Gastrocnemius medialis (tissue), 4 donors: ENCODE measurements around the gene LRCH1. TPM values are rescaled to one million over a fixed set of nuclear protein-coding genes. Genes with fewer than 3 reads are reported as not detected.

Source experiments
- ATAC-seq, 2 donors: fragments of 150-250 bp; one replicate each; pipeline ENCODE4 v1.9.1; 2016
- DNase-seq, 2 donors: peaks; one replicate each; pipeline ENCODE4 v3.0.0-alpha.2; 2019
- H3K27ac ChIP-seq, 4 donors: fragments of 200-600 bp; sonication (generic); 1 replicate in 1 of 4; 2 replicates in 3 of 4; pipeline ENCODE4 v1.5.1; 2016 to 2018; ENCODE audit warnings: mild to moderate bottlenecking in 2 of 4, moderate library complexity in 1 of 4
- H3K27me3 ChIP-seq, 3 donors: fragments of 200-600 bp; sonication (generic) in 2 of 3; 1 replicate in 1 of 3; 2 replicates in 2 of 3; pipeline versions ENCODE4 v1.5.1 to v1.6.0; 2016 to 2019; ENCODE audit warnings: mild to moderate bottlenecking in 1 of 3, moderate library complexity in 1 of 3
- H3K36me3 ChIP-seq, 2 donors: fragments of 200-600 bp; sonication (generic) in 1 of 2; one replicate each; pipeline ENCODE4 v1.5.1; 2017 to 2018
- H3K4me1 ChIP-seq, 2 donors: fragments of 200-600 bp; sonication (generic) in 1 of 2; one replicate each; pipeline ENCODE4 v1.5.1; 2016 to 2017; ENCODE audit warnings: mild to moderate bottlenecking in 2 of 2
- H3K4me3 ChIP-seq, 4 donors: fragments of 200-600 bp; sonication (generic) in 3 of 4; 1 replicate in 1 of 4; 2 replicates in 3 of 4; pipeline ENCODE4 v1.5.1; 2016 to 2019; ENCODE audit warnings: mild to moderate bottlenecking in 2 of 4
- H3K9me3 ChIP-seq, 3 donors: fragments of 200-600 bp; sonication (generic) in 2 of 3; 1 replicate in 1 of 3; 2 replicates in 2 of 3; pipeline ENCODE4 v1.5.1; 2016 to 2019
- POLR2A ChIP-seq, 2 donors: fragments of 450-650 bp; IDR thresholded peaks; one replicate each; pipeline ENCODE4 v1.6.1; 2017; ENCODE audit warnings: antibody characterized with exemption in 2 of 2, mild to moderate bottlenecking in 2 of 2, moderate library complexity in 2 of 2
- in situ Hi-C, 4 donors: fragments of 200-750 bp; cut with MboI; loops; one replicate each; pipeline versions ENCODE4 v1.15.0 to v1.8.0; 2017; ENCODE audit warnings: low sequenced_read_pairs in 4 of 4
- intact Hi-C: fragments of 100-400 bp; cut with DNase I; formaldehyde crosslinking; loops from one replicate; pipeline ENCODE4 v1.15.1; 2023; ENCODE audit warnings: low total_unique reads
- total RNA-seq, 4 donors: library from RNA; depleted of rRNA; stranded (reverse); fragments of >200 nt; gene quantifications; one replicate each; pipeline versions ENCODE4 v1.1.0 to v1.2.3, GENCODE V29; 2016
- TF ChIP-seq, protein P1 (sequence below), 5 experiments: fragments of 450-650 bp in 3 of 5; fragments of 200-600 bp in 2 of 5; sonication (generic) in 2 of 5; IDR thresholded peaks in 4 of 5; conservative IDR thresholded peaks in 1 of 5; 1 replicate in 4 of 5; 2 replicates in 1 of 5; pipeline ENCODE4 v1.5.1; 2016 to 2019; ENCODE audit warnings: antibody characterized with exemption in 5 of 5, mild to moderate bottlenecking in 3 of 5, moderate library complexity in 3 of 5

The LRCH1 gene
- total RNA-seq, 4 donors from 2014 or later, result 3.4 to 5.0 (median 3.9) TPM

DNA sequence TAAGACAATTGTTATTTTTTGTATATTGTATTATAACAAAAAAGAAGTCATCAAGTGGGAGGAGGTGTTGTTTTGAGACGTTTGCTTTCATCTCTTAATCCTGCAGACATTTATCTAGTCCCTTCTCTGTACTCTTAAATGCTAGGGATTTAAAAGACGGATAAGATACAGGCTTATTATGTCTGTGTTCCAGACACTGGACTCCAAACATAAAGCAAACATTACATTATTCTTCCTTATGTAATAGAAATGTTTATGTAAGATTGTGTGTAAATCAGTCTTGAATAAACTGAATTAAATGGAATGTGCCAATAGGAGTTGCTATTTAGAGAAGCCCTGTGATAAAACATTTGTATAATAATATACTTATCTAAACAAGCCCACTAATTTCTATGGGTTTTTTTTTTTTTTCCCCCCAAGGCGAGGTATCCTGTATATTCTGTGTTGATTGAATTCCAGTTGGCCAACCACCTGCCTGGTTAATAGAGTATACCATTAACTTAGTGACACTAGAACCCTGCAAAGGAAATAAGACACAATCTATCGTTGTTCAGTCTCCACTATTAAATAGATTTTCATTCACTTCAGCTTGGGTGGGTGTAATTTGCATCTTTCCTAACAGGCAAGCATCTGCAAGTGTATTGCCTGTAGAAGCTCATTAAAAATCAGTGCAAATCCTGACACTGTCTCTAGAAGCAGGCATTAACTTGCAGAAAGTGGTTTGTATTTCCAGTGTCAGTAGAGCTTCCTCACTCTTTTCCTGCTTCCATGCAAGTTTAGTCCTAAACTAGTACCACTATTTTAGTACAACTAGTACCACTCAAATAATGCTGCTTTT lies 69.0 kb downstream of the LRCH1 start:
- intact Hi-C loops, result no loop called here
- Histone ChIP-seq H3K27me3 (no peaks in the 10 kb centered on the region), H3K27ac (no peak overlapping the region), H3K36me3 (no peaks in the 10 kb centered on the region), H3K4me1 (peaks cover 24 to 31% of the 10 kb centered on the region in 2 donors), H3K4me3 (no peak overlapping the region), H3K9me3 (no peaks in the 10 kb centered on the region)
- in situ Hi-C loops, result no loop called here
- DNase-seq (no peak), ATAC-seq (no peak)
- TF ChIP-seq, protein P1, sequence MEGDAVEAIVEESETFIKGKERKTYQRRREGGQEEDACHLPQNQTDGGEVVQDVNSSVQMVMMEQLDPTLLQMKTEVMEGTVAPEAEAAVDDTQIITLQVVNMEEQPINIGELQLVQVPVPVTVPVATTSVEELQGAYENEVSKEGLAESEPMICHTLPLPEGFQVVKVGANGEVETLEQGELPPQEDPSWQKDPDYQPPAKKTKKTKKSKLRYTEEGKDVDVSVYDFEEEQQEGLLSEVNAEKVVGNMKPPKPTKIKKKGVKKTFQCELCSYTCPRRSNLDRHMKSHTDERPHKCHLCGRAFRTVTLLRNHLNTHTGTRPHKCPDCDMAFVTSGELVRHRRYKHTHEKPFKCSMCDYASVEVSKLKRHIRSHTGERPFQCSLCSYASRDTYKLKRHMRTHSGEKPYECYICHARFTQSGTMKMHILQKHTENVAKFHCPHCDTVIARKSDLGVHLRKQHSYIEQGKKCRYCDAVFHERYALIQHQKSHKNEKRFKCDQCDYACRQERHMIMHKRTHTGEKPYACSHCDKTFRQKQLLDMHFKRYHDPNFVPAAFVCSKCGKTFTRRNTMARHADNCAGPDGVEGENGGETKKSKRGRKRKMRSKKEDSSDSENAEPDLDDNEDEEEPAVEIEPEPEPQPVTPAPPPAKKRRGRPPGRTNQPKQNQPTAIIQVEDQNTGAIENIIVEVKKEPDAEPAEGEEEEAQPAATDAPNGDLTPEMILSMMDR (IDR thresholded peaks at IDR 0.05 in 4 of 5, conservative IDR thresholded peaks at IDR 0.05 in 1 of 5), result no peak
- no peak for TF ChIP-seq POLR2A (IDR thresholded peaks at IDR 0.05)

DNA sequence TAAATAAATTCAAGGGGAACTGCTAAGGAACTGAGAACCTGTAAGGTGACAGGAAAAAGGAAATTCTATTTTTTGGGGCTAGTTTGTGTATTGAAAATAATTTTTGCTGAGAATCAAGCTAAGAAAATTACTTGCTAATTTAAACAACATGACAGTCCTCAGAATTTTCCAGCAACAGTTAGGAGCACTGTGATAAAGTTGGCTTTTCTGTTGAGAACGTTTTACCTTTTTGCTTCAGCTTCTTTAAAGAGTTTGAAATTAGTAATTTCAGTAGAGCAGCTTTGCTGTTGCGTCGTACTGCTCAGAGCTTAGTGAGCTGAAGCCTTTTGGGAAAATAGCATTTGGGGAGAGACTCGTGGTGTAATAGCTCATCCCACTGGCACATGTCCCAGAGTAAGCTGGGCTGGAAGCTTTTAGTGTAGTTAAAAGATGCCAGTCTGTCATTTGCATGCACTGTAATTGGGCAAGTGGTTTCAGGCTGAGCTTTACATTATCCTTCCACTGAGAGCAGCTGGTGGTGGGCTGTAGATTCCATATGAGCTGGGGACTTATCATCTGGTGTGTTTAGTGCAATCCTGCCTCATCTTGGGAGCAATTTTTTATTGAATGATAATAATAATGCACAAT lies 69.8 kb downstream of the LRCH1 start:
- in situ Hi-C loops (no loop called here), intact Hi-C loops (no loop called here)
- H3K9me3 ChIP-seq, result no peaks in the 10 kb centered on the region
- H3K4me1 ChIP-seq, result peaks cover 24 to 25% of the 10 kb centered on the region in 2 donors
- no peaks in the 10 kb centered on the region for H3K36me3 ChIP-seq
- no peak overlapping the region for H3K27ac ChIP-seq
- DNase-seq, result peak in 1 of 2 donors; percentile 14
- H3K4me3 ChIP-seq, result no peak overlapping the region
- peak; percentile 49 to 74 for ATAC-seq
- TF ChIP-seq, protein P1 (IDR thresholded peaks at IDR 0.05 in 4 of 5, conservative IDR thresholded peaks at IDR 0.05 in 1 of 5), result no peak
- no peak for TF ChIP-seq POLR2A (IDR thresholded peaks at IDR 0.05)
- H3K27me3 ChIP-seq, result no peaks in the 10 kb centered on the region

DNA sequence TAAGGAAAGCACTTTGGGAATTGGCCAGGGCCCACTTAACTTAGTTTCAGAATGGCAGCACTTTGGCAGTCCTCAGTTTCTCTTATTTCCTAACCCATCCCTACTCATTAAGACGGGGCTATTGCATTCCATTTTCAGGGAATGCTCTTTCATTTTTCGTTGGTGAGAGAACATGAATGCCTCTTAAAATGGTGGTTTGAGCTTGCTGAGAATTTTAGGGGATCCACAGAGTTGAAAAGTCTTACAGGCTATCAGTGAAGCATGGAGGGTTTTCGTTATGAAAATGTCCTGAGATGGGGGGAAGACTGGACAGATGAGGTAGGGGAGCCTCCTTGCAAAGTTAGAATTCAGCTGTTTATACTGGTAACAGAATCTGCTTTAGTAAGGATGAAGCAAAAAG lies 71.4 kb downstream of the LRCH1 start:
- no peak for TF ChIP-seq POLR2A (IDR thresholded peaks at IDR 0.05)
- TF ChIP-seq, protein P1 (IDR thresholded peaks at IDR 0.05 in 4 of 5, conservative IDR thresholded peaks at IDR 0.05 in 1 of 5), result no peak
- Histone ChIP-seq H3K36me3 (no peaks in the 10 kb centered on the region), H3K27ac (no peak overlapping the region), H3K4me1 (peaks cover 20 to 24% of the 10 kb centered on the region in 2 donors), H3K4me3 (no peak overlapping the region), H3K27me3 (no peaks in the 10 kb centered on the region), H3K9me3 (no peaks in the 10 kb centered on the region)
- in situ Hi-C loops (no loop called here), intact Hi-C loops (no loop called here)
- ATAC-seq (no peak), DNase-seq (no peak)

DNA sequence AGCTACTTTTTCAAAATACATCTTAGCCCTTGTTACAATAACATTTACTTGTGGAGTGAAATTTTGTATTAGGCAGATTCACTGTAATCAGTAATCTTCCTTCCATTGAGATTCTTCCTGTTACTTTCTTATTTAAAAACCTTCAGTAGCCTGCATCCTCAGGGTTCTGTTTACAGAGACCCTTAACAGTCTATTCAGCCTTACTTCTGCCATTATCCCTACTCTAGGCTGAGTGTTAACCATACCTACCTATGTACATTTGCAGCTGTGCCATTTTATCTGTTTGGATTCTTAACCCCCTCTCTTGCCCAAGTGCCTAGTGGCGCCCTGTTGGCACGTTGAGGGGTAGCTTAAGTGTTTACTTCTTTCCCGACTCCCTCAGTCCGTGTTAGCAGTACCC lies 71.9 kb downstream of the LRCH1 start:
- Histone ChIP-seq H3K27ac (no peak overlapping the region), H3K4me3 (no peak overlapping the region), H3K9me3 (no peaks in the 10 kb centered on the region), H3K27me3 (no peaks in the 10 kb centered on the region), H3K4me1 (peaks cover 22 to 24% of the 10 kb centered on the region in 2 donors), H3K36me3 (no peaks in the 10 kb centered on the region)
- no peak for TF ChIP-seq POLR2A (IDR thresholded peaks at IDR 0.05)
- TF ChIP-seq, protein P1 (IDR thresholded peaks at IDR 0.05 in 4 of 5, conservative IDR thresholded peaks at IDR 0.05 in 1 of 5), result no peak
- in situ Hi-C loops, result no loop called here
- no peak for DNase-seq
- ATAC-seq, result no peak
- intact Hi-C loops, result no loop called here
